SH-SY5Y (cell line): Measurements from ENCODE around the gene PLCG1.

Experiments used
- GATA2 ChIP-seq: IDR thresholded peaks from 2 replicates; pipeline ENCODE4 v1.6.1; 2011; ENCODE audit warnings: mild to moderate bottlenecking, low read depth, low read length
- GATA3 ChIP-seq: IDR thresholded peaks from 2 replicates; pipeline ENCODE4 v1.6.1; 2011; ENCODE audit warnings: low read depth, mild to moderate bottlenecking, low read length, moderate library complexity

PLCG1 gene

DNA sequence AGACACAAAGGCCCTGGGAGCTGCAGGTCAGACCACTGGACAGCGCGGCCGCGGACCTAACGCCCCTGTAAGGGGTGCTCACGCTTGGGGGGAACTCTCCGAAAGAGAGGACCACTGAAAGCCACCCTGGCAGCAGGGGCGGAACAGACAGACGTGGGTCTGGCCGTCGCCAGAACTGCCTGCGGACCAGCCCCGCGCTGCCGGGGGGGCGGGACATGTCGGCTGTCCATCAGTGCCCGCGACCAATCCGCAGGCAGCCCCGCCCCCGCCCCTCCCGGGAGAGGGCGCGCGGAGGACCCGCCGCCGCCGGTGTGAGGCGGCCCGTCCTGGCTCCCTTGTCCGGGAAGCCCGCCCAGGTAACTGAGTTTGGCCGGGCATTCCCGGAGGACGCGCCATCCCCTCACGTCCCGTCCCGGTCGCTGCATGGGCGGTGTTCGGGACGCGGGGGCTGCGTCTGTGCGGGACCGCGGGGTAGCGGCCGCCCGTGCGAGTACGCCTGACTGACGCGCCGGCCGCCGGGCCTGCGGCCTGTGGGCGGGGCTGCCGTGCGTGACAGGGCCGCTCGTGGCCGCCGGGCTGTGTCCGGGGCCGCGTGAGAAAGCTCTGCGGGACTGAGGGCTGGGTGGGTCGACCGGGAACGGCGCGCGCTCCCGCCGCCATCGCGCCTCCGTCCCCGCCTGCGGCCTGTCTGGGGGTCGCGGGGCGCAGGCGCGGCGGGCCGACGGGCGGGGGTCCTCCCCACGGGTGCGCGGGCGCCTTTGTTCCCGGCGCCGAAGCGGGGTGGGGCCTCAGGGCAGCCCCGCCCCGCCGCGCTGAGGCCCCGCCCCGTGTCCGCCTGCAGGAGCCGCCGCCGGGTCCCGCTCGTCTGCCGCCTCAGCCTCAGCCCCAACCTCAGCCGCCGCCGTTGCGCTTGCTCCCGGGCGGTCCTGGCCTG, at the start of gene PLCG1:
Gene PLCG1 (plus strand): TSS at position 864 of the 934 bp plus-strand sequence. CDS start 99 bp downstream, outside the sequence.
- no peak for TF ChIP-seq GATA3
- no peak for TF ChIP-seq GATA2

DNA sequence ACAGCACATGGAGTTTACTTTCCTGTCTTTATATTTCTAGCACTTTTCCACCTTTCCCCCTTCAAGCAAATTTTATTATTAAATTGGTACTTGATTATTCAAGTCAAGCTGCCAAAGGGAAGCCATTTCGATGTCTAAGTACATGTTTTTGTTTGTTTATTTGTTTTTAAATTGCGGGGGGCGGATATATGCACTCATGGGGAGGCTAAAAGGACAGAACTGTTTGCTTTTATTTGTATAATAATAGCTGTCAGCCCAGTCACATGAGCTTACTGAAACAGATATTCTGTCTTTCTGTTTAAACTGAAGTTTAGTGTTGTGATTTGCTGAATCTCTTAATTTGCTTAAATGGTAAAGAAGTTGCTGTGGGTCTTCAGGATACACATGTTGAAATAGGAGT, 49.6 kb upstream of the PLCG1 start:
- TF ChIP-seq GATA2, result no peak
- TF ChIP-seq GATA3, result no peak

- TF ChIP-seq GATA3 (no peak), GATA2 (no peak)
Measured at GRCh38 chr20:41089555-41089954, 47.8 kb upstream of the PLCG1 start.

DNA sequence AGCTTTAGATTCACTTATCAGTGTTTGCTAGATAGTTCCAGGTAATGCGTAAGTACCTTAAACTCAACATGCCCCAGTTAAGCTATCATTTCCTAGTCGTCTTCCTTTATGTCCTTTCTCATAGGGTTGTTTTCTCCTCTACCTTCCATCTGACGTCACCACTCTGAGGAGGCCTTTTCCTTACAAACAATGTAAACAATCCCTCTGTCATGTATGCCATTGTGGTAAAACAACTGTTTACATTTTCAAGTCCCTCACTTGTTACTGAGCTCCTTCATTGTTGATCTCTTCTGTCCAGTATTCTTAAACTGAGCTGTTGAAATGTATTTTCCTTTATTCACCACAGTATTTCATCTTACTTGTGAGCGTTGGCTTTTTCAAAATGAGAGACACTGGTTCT, 45.4 kb upstream of the PLCG1 start:
- no peak for TF ChIP-seq GATA2
- no peak for TF ChIP-seq GATA3

GRCh38 chr20:41094353-41095055, 42.8 kb upstream of the PLCG1 start:
- TF ChIP-seq GATA2 (no peak), GATA3 (no peak)

DNA sequence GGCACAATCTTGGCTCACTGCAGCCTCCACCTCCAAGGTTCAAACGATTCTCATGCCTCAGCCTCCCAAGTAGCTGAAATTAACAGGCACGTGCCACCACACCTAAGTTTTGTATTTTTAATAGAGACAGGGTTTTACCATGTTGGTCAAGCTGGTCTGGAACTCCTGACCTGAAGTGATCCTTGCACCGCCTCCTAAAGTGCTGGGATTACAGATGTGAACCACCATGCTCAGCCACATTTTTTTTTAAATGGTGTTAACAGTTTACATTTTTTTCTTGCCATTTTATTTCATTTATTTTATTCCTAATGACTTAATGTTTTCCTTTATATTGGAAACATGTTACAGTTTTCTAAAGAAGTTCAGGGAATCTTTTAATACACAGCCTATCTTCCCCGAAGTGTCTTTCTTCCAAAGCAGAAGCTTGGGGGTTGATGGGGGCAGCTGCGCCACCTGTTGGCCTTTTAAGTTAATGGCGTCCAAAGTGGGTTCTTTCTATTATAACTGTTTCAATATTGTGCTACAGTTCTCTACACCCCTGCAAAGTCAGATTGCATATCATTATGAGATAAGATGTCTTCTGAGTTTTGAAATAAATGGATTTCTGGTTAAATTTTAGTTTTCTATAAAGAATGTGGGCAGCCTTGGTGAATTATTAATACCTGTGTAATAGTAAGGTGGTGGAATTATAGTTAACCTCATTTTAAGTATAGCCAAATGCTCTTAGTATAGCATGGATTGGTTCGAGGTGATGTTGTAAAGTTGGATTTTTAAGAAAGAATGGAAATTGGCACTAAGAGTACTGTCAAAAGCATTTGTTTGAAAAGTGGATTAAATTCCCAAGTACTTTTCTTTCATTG, 42.0 kb upstream of the PLCG1 start:
- no peak for TF ChIP-seq GATA3
- TF ChIP-seq GATA2, result no peak

DNA sequence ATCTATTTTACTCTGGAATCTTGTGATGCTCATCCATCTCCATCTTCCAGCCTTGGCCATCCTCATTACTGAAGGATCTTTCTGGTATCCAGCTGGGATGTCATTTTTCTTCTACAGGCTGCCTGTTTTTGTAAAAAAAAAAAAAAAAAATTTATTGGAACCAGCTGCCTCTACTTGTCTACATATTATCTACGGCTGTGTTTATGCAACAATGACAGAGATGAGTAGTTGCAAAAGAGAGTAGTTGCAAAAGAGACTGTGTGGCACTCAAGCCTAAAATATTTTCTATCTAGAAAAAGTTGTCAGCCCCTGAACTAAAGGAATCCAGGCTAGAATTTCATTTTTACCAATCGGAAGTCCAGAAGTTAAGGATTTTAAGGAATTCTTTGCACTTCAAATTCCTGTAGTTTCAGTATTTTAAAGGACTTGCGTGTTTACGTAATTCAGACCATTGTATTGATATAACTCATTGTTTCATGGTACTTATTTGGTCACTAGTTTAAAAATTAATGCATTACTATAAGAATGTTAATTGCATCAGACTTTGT, 38.6 kb upstream of the PLCG1 start:
- no peak for TF ChIP-seq GATA3
- TF ChIP-seq GATA2, result no peak

DNA sequence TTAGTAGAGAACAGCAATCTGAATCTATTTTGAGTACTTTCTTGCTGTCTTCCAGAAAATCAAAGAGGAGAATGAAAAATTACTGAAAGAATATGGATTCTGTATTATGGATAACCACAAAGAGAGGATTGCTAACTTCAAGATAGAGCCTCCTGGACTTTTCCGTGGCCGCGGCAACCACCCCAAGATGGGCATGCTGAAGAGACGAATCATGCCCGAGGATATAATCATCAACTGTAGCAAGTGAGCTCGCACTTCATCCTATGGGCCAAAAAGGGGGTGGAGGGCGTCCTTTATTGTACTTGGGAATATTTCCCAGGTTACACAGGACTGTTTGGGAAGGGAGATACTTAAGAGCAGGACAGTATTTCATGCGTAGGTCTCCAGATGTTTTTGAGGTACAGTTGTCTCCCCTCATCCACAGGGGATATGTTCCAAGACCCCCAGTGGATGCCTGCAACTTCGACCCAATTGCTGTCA, 37.3 kb upstream of the PLCG1 start:
- TF ChIP-seq GATA2 (no peak), GATA3 (no peak)

GRCh38 chr20:41101660-41102059, 35.7 kb upstream of the PLCG1 start:
- TF ChIP-seq GATA2, result no peak
- no peak for TF ChIP-seq GATA3

GRCh38 chr20:41108531-41108930, 28.8 kb upstream of the PLCG1 start:
- no peak for TF ChIP-seq GATA3
- TF ChIP-seq GATA2, result no peak

DNA sequence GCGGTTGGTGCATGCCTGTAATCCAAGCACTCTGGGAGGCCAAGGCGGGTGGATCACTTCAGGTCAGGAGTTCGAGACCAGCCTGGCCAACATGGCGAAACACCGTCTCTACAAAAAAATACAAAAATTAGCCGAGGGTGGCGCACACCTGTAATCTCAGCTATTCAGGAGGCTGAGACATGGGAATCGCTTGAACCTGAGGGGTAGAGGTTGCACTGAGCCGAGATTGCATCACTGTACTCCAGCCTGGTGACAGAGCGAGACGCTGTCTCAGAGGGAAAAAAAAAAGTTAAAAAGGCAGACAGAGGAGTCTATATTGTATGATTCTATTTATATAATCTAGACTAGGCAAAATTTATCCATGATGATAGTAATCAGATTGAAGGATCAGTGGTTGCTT, 27.3 kb upstream of the PLCG1 start:
- TF ChIP-seq GATA3 (no peak), GATA2 (no peak)

- TF ChIP-seq GATA2 (no peak), GATA3 (no peak)
Measured at GRCh38 chr20:41110930-41111577, 26.3 kb upstream of the PLCG1 start.

DNA sequence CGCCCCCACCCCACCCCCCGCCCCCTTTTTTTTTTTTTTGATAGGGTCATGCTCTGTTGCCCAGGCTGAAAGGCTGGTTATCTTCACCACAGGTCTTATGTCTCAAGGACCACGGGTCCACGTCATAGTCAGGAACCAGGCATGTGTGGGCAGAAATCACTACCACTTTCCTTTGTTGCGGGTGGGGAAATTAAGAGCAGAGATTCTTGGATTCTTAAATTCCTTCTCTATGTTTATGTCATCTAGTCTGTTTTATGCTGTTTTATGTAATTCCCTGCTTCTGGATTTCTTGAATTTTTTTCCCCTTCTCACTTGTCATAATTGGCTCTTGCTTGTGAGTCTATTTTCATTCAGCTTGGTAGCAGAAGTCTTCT, 25.8 kb upstream of the PLCG1 start:
- no peak for TF ChIP-seq GATA2
- no peak for TF ChIP-seq GATA3
